Endothelial cell of umbilical vein (primary cell): ENCODE data around the gene NDUFS4. TPM values are rescaled to one million over a fixed set of nuclear protein-coding genes. Genes with fewer than 3 reads are reported as not detected.

ENCODE experiments used
- BruUV-seq: library from RNA; stranded (reverse); fragments of 400-500 nt; replicated peaks from 2 replicates; lab custom pipeline; 2021; lab: Mats Ljungman, UMichigan
- CTCF ChIA-PET: fragments of 300-600, 350-600 bp; sonication (Branson Sonifier 250); formaldehyde crosslinking; loops from one replicate; lab custom pipeline; 2021; ENCODE audit warnings: antibody characterized with exemption, inconsistent platforms; lab: Charles Lee
- POLR2A ChIA-PET: fragments of 300-600, 350-600 bp; sonication (Branson Sonifier 250); formaldehyde crosslinking; loops from one replicate; lab custom pipeline; 2021; ENCODE audit warnings: antibody characterized with exemption, inconsistent platforms; lab: Charles Lee
- DNase-seq: peaks from one replicate; pipeline ENCODE4 v3.0.0-alpha.2; 2011; ENCODE audit warnings: low read depth, low spot score
- FAIRE-seq: peaks from 2 replicates; lab custom pipeline; 2011; peaks lifted over from hg19 to GRCh38; lab: Jason Lieb, UNC
- H2AFZ ChIP-seq: 2 replicates; pipeline ENCODE4 v1.6.0; 2012; ENCODE audit warnings: low read depth, low read length, control low read depth, inconsistent platforms
- H3K27ac ChIP-seq: 2 replicates; pipeline ENCODE4 v1.5.1; 2011; ENCODE audit warnings: low read depth, mild to moderate bottlenecking, control low read depth, low read length, moderate library complexity; ENCODE audit not compliant: insufficient read depth
- H3K27me3 ChIP-seq, 2 experiments: 2 replicates each; pipeline versions ENCODE4 v1.6.0 to v1.6.1; 2011; ENCODE audit warnings: low read length in 2 of 2, mixed read lengths in 1 of 2; ENCODE audit not compliant: control insufficient read depth in 2 of 2, insufficient read depth in 2 of 2
- H3K36me3 ChIP-seq, 2 experiments: 2 replicates in 1 of 2; 3 replicates in 1 of 2; pipeline ENCODE4 v1.5.1; 2011; ENCODE audit warnings: low read length in 2 of 2, mild to moderate bottlenecking in 1 of 2, moderate library complexity in 1 of 2; ENCODE audit not compliant: control insufficient read depth in 2 of 2, insufficient read depth in 2 of 2; ENCODE audit errors: extremely low read depth in 1 of 2
- H3K4me1 ChIP-seq: 3 replicates; pipeline ENCODE4 v1.5.1; 2011; ENCODE audit warnings: mild to moderate bottlenecking, low read length; ENCODE audit not compliant: control insufficient read depth, insufficient read depth; ENCODE audit errors: extremely low read depth
- H3K4me2 ChIP-seq: 2 replicates; pipeline ENCODE4 v1.6.1; 2011; ENCODE audit warnings: low read length, control low read depth, mixed read lengths; ENCODE audit not compliant: insufficient read depth
- H3K4me3 ChIP-seq, 3 experiments: fragments of 200-600 bp in 1 of 3; sonication (generic), shearing (Covaris generic) in 1 of 3; replicated peaks in 1 of 3; 2 replicates each; pipeline ENCODE4 v1.5.1; 2011 to 2016; ENCODE audit warnings: control low read depth in 3 of 3, low read length in 3 of 3, mild to moderate bottlenecking in 2 of 3, inconsistent platforms in 1 of 3, low read depth in 1 of 3, moderate library complexity in 1 of 3; ENCODE audit not compliant: insufficient read depth in 1 of 3
- H3K79me2 ChIP-seq: 2 replicates; pipeline ENCODE4 v1.6.0; 2012; ENCODE audit warnings: low read length, inconsistent platforms; ENCODE audit not compliant: control insufficient read depth, insufficient read depth
- H3K9ac ChIP-seq: replicated peaks from 2 replicates; pipeline ENCODE3; 2011; ENCODE audit warnings: low read length, control low read depth; ENCODE audit not compliant: insufficient read depth; ENCODE audit errors: extremely low read depth
- H3K9me1 ChIP-seq: replicated peaks from 3 replicates; pipeline ENCODE4 v1.6.0; 2011; ENCODE audit warnings: mild to moderate bottlenecking, low read length; ENCODE audit not compliant: control insufficient read depth, insufficient read depth; ENCODE audit errors: extremely low read depth
- H3K9me3 ChIP-seq: replicated peaks from 2 replicates; pipeline ENCODE4 v1.5.1; 2012; ENCODE audit warnings: low read length, inconsistent platforms; ENCODE audit not compliant: control insufficient read depth, insufficient read depth
- H4K20me1 ChIP-seq: replicated peaks from 2 replicates; pipeline ENCODE3; 2011; ENCODE audit warnings: mild to moderate bottlenecking, low read length; ENCODE audit not compliant: control insufficient read depth, insufficient read depth; ENCODE audit errors: extremely low read depth
- CTCF ChIP-seq, 2 donors: IDR thresholded peaks; 1 replicate in 1 of 2; 2 replicates in 1 of 2; pipeline ENCODE4 v1.5.1; 2011; ENCODE audit warnings: low read length in 2 of 2, mild to moderate bottlenecking in 2 of 2, moderate library complexity in 2 of 2, control low read depth in 1 of 2, inconsistent platforms in 1 of 2, low read depth in 1 of 2; ENCODE audit not compliant: insufficient read depth in 1 of 2; ENCODE audit errors: extremely low read depth in 1 of 2
- EZH2 ChIP-seq: IDR thresholded peaks from 2 replicates; pipeline ENCODE4 v1.6.1; 2012; ENCODE audit warnings: borderline replicate concordance, low read depth, mild to moderate bottlenecking, moderate library complexity, low read length, inconsistent platforms; ENCODE audit not compliant: severe bottlenecking
- FOS ChIP-seq: IDR thresholded peaks from 2 replicates; pipeline ENCODE4 v1.6.1; 2011; ENCODE audit warnings: mild to moderate bottlenecking, low read length, moderate library complexity, borderline replicate concordance; ENCODE audit not compliant: insufficient read depth
- GATA2 ChIP-seq: IDR thresholded peaks from 2 replicates; pipeline ENCODE4 v1.7.0; 2011; ENCODE audit warnings: low read depth, mild to moderate bottlenecking, moderate library complexity, mixed read lengths, low read length; ENCODE audit not compliant: insufficient read length, insufficient read depth
- JUN ChIP-seq: IDR thresholded peaks from 2 replicates; pipeline ENCODE4 v1.6.1; 2011; ENCODE audit warnings: borderline replicate concordance, low read depth; ENCODE audit not compliant: insufficient read length, insufficient read depth
- MAX ChIP-seq: IDR thresholded peaks from 2 replicates; pipeline ENCODE4 v1.6.1; 2011; ENCODE audit not compliant: insufficient read depth, insufficient read length
- MYC ChIP-seq: IDR thresholded peaks from one replicate; pipeline ENCODE4 v1.6.1; 2011; ENCODE audit warnings: mild to moderate bottlenecking, low read depth, low read length
- POLR2A ChIP-seq: IDR thresholded peaks from 2 replicates; pipeline ENCODE4 v1.6.1; 2012; ENCODE audit warnings: low read depth, mild to moderate bottlenecking, control low read depth, low read length
- POLR2AphosphoS5 ChIP-seq: IDR thresholded peaks from 2 replicates; pipeline ENCODE4 v1.6.1; 2012; ENCODE audit warnings: low read depth, mild to moderate bottlenecking, control low read depth, low read length, moderate library complexity; ENCODE audit not compliant: insufficient read depth
- dilution Hi-C: fragments of 300-500 bp; cut with MboI; formaldehyde crosslinking; loops from one replicate; pipeline ENCODE4 v1.15.0; 2019; ENCODE audit warnings: low sequenced_read_pairs; ENCODE audit not compliant: extremely low pct_ligation_motif_present
- intact Hi-C: fragments of 100-400 bp; cut with micrococcal nuclease; formaldehyde crosslinking; loops from one replicate; pipeline ENCODE4 v1.10.0; 2022
- polyA plus RNA-seq, 4 experiments: library from polyadenylated mRNA; depleted of rRNA in 3 of 4; stranded (reverse) in 3 of 4; unstranded in 1 of 4; fragments of >200 nt; gene quantifications; 2 replicates each; pipeline versions ENCODE4 v1.2.1 to v1.2.3, GENCODE V29; 2011 to 2012; ENCODE audit warnings: missing spikeins in 1 of 4
- total RNA-seq: library from RNA; stranded (reverse); gene quantifications from 2 replicates; pipeline ENCODE4 v1.2.3, GENCODE V29; 2021

Gene NDUFS4
- total and polyA plus RNA-seq, 2 donors (not counting 3 experiments of a cell fraction or from before 2014, with no cell fraction given): 70.4 to 76.2 TPM

GRCh38 chr5:53645078-53645477 is 84.6 kb downstream of the NDUFS4 start:
- no peaks in the 10 kb centered on the region for H3K79me2 ChIP-seq
- no TSS peak for BruUV-seq
- no peaks in the 10 kb centered on the region for H4K20me1 ChIP-seq
- H3K36me3 ChIP-seq: no peaks in the 10 kb centered on the region
- H3K4me2 ChIP-seq: no peak overlapping the region
- H3K27me3 ChIP-seq: no peaks in the 10 kb centered on the region
- FAIRE-seq (no peak), DNase-seq (no peak)
- dilution Hi-C loops (no loop called here), intact Hi-C loops (no loop called here)
- peaks cover 9% of the 10 kb centered on the region for H3K4me1 ChIP-seq
- no peaks in the 10 kb centered on the region for H3K9me3 ChIP-seq
- TF ChIP-seq JUN (no peak), CTCF (IDR thresholded peaks at IDR 0.05; ENCODE audit: extremely low read depth in 1 of 2, insufficient read depth in 1 of 2, low read depth in 1 of 2, low read length in 2 of 2) (no peak), POLR2A (no peak), POLR2AphosphoS5 (no peak), MYC (no peak), FOS (no peak), GATA2 (no peak), MAX (no peak), EZH2 (no peak)
- H2AFZ ChIP-seq: no peak overlapping the region
- ChIA-PET CTCF (no interaction called here), POLR2A (no interaction called here)
- no peaks in the 10 kb centered on the region for H3K9me1 ChIP-seq
- no peak overlapping the region for H3K9ac ChIP-seq
- no peak overlapping the region for H3K27ac ChIP-seq
- H3K4me3 ChIP-seq: no peak overlapping the region
